ENCODE measurements around the gene SRP68. TPM values are rescaled to one million over a fixed set of nuclear protein-coding genes. Genes with fewer than 3 reads are reported as not detected.

The SRP68 gene
- total RNA-seq, 4 donors from 2014 or later = 42.3 to 62.0 (median 49.6) TPM

DNA sequence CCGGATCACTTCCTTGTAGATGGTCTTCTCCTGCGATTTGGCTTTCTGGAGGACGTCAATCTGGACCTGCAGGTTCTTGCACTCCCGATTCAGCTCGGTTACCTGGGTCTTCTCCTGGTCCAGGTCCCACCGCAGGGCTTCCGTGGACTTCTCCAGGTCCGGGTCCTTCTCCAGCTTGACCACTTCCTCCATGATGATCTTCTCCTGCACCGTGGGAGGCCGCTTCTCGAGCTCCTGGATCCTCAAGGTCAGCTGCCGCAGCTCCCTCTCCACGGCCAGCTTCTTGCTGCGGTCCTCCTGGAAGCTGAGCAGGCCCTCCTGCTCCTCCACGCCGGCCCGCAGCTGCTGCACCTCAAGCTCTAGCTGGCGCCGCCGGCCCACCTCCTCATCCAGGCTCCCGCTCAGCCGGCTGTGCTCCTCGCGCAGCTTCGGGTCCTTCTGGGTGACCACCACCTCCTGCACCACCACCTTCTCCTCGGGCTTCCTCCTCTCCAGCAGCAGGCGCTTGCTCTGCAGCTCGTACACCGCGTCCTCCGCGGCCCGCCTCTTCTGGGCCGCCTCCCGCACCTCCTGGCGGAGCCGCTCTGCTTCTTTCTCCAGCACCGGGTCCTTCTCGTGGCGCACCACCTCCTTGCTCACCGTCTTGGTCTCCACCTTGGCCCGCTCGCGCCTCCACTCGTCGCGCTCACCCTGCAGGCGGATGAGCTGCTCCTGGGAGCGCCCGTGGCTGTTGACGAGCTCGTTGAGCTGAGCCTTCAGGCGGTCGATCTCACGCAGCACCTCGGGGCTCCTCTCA lies 63.5 kb downstream of the SRP68 start:
- ATAC-seq (ENCODE audit: low FRiP score) (no peak), DNase-seq (ENCODE audit: low spot score) (no peak)
- TF ChIP-seq, protein P1, sequence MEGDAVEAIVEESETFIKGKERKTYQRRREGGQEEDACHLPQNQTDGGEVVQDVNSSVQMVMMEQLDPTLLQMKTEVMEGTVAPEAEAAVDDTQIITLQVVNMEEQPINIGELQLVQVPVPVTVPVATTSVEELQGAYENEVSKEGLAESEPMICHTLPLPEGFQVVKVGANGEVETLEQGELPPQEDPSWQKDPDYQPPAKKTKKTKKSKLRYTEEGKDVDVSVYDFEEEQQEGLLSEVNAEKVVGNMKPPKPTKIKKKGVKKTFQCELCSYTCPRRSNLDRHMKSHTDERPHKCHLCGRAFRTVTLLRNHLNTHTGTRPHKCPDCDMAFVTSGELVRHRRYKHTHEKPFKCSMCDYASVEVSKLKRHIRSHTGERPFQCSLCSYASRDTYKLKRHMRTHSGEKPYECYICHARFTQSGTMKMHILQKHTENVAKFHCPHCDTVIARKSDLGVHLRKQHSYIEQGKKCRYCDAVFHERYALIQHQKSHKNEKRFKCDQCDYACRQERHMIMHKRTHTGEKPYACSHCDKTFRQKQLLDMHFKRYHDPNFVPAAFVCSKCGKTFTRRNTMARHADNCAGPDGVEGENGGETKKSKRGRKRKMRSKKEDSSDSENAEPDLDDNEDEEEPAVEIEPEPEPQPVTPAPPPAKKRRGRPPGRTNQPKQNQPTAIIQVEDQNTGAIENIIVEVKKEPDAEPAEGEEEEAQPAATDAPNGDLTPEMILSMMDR (IDR thresholded peaks at IDR 0.05) = no peak

DNA sequence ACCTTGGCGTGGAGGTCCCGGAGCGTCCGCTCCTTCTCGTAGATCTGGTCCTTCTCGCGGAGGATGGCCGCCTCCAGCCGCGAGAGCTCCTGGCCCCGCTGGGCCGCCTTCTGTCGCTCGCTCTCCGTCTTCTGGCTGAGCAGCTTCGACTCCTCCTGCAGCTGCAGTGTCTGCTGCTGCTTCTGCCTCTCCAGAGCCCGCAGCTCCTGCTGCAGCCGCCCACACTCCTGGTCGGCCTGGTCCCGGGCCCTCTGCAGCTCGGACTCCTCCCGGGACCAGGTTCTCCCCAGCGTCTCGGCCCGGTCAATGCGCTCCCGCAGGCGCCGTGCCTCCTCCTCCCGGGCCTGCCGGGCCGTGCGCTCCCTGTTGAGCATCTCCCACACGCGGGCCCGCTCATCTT lies 64.1 kb downstream of the SRP68 start:
- TF ChIP-seq, protein P1 (IDR thresholded peaks at IDR 0.05) = no peak
- ATAC-seq (ENCODE audit: low FRiP score) (no peak), DNase-seq (ENCODE audit: low spot score) (no peak)

DNA sequence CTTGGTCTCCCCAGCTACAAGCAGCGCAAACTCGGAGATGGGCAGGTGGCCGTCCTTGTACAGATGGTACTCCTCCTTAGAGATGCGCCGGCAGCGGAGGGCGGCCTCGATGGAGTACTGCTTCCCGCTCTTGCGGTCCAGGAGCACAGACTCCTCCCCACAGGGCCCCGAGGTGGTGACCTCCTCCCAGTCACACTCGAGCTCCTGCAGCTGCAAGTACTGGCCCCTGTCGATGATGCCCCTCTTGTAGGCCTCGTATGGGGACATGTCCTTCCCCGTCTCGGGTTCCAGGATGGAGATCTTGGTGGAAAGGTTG lies 64.5 kb downstream of the SRP68 start:
- TF ChIP-seq, protein P1 (IDR thresholded peaks at IDR 0.05) = no peak
- DNase-seq (ENCODE audit: low spot score) = no peak

DNA sequence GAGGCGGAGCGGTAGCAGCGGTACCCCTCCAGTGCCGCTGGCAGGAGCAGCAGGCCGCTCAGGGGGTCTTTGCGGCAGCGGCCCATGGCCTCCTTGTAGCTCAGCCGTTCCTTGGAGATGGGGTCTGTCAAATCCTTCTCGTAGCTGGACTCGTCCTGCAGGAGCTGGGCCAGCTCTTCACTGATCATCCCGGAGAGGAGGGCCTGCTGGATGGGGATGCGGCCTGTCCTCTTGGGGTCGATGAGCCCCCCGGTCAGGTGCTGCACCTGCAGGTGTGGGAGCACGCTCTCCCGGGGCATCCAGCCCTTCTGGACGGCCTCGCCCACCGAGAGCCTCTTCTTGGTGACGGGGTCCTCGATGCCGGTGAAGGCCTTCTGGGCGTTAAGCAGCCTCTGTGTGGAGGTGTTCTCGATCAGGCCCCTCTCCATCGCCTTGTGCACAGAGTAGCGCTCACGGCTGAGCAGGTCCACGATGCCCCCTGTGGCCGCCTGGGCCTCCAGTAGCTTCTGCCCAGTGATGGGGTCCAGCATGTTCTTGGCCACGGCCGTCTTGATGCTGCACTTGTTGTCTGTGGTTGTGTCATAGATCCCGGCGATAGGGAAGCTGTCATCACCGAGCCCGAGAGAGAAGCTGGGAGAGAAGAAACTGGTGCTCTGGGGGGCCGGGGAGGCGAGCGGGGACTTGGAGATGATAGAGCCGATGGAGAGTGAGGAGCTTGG lies 65.0 kb downstream of the SRP68 start:
- ATAC-seq (ENCODE audit: low FRiP score) = no peak
- TF ChIP-seq, protein P1 (IDR thresholded peaks at IDR 0.05) = no peak
- DNase-seq (ENCODE audit: low spot score) = no peak

More for the DNA sequence above, 64.5 kb downstream of the SRP68 start:
- ATAC-seq (ENCODE audit: low FRiP score) = no peak

DNA sequence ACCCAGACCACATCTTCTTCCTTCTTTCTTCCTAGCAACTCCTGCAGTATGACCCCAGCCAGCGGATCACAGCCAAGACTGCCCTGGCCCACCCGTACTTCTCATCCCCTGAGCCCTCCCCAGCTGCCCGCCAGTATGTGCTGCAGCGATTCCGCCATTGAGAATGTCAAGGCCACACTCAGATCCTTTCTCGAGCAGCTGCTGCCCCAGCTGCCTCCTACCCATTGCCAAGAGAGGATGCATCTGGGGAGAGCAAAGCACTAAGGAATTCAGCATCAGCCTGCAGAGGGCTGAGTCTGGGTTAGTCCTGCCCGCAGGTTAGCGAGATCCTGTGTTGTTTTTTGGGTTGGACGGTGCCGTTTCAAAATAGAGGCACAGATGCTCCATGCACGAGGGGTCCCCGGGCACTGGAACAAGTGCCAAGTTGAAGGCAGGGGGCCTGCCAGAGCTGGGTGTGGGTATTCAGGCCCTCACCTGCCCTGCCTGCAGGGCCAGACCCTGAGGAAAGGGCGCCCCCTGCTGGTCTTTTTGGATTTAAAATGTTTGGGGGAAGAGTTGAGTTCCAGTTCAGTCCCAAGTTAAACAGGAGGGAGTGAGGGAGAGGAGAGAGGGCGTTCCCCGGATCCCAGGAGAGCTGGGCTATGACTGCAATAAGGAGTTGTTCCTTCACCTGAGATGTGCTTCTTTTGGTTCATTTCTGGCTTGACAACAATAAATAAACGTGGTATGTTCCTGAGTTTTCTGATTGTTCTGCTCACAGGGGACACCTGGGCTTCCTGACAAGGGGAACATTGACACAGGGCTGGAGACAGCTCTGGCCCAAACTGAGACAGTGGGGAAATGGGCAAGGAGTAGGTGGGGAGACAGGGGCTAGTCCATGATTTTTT lies 66.8 kb downstream of the SRP68 start:
- ATAC-seq (ENCODE audit: low FRiP score) (peak; percentile 10), DNase-seq (ENCODE audit: low spot score) (peak; percentile 91)
- TF ChIP-seq, protein P1 (IDR thresholded peaks at IDR 0.05) = peak in 2 of 3 donors; percentile 33 to 88

DNA sequence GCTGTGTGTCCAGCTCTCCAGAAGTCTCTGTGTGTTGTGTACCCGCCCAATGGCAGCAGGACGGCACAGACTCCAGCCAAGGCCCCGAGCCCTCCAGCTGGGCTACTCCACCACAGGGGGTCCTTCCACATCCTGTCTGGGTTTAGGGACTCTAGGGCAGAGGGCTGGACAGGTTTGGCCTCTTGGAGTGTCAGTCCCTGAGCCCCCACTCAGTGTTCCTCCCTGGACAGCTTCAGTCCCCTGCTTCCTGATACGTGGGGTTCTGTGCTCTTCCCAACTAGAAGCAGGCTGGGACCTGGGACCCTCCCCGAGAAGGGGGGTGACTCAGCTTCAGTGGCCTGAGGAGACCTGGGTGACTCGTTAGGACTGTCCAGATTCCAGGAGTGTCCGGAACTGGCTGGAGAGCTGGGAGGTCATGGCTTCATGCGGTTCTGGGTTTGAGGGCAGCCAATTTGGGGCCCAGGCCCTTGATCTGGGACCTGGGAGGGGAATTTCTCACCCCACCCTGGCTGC lies 67.5 kb downstream of the SRP68 start:
- ATAC-seq (ENCODE audit: low FRiP score) = peak; percentile 10
- TF ChIP-seq, protein P1 (IDR thresholded peaks at IDR 0.05) = no peak
- DNase-seq (ENCODE audit: low spot score) = no peak

All from omental fat pad (tissue), 4 donors.